NCI-H2196 (cell line): ENCODE data around the gene GLDN.
"Not testable (repeated sequence)": the region's sequence is repeated elsewhere in the genome, so short reads cannot be mapped to it uniquely, and the experiment has no call there.

Experiments used
- DNase-seq: peaks from one replicate; lab custom pipeline; 2025; ENCODE audit not compliant: unreplicated experiment; lab: John Stamatoyannopoulos, UW

GLDN gene

DNA sequence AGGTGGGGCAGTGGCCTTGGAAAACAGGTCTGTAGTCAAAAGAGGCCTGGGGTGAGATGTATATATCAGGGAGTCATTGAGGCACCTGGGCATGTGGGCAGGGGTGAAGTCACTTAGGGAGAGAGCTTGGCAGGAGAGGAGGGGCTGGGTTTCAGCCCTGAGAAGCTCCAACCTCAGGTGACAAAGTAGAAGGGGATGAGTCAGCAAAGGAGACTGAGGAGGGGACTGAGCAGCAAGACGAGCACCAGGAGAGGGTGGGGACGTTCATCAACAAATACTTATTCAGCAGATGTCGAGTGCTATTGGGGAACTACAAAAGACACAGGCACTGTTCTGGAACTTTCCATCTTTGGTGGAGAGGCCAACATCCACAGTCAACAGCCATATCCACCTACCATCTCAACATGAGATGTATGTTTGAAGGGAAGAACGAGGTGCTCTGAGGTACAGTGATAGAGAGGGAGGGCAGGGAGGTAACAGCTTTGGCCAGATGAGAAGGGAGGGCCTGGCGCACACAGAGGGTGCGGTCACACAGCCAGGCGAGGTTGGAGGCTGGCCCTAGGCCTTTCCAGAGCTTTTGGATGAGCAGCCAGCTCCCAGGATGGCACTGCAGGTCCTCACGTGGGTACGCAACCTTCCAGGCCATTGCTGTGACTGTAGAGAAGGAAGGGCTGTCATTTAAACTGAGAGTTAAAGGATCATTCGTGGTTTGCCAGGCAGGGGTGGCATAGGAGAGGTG, 45.7 kb downstream of the GLDN start:
- DNase-seq, result no peak

GRCh38 chr15:51387699-51388041, 46.2 kb downstream of the GLDN start:
- DNase-seq, result no peak

DNA sequence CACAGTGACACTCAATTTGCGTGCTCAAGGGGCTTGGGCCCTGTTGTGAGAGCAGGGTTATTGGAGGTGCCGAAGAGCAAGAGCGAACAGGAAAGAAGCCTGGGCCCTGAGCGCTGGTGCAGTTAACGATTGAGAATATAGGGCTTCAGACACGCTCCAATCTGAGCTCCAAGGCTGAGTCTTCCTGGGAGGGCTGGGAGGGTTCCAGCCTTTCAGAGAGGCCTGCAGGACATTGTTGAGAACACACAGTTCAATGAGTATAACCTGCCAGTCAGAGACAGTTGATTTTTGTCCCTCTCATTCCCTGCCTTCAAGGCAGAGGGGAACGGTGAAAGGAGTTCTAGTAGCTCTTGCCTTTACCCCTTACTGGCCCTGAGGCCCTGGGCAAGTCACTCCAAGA, 47.3 kb downstream of the GLDN start:
- DNase-seq, result no peak

- no peak for DNase-seq
Measured at GRCh38 chr15:51390241-51390965, 48.9 kb downstream of the GLDN start.

- no peak for DNase-seq
Measured at GRCh38 chr15:51390966-51391422, 49.5 kb downstream of the GLDN start.

- DNase-seq, result no peak
Measured at GRCh38 chr15:51396921-51397320, 55.5 kb downstream of the GLDN start.

DNA sequence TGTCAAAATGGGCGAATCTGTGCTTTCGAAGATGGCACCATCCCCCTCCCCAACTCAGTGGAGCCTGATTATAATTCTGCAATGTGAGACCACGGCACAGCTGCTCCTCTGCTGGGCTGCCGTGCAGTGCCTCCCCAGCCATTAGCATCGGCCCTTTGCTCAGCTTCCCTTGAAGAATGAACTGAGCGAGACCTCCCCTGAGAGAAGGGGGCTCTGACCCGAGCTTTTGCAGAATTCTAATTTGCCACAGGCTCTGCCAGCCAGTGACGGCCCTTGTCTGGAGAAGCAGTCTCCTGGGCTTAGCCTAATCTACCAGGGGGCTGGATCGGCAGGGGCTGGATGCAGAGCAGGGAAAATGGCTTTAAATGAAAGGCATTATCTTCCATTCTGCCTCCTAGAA, 57.2 kb downstream of the GLDN start:
- DNase-seq, result no peak

- DNase-seq, result no peak
Measured at GRCh38 chr15:51401051-51401780, 59.8 kb downstream of the GLDN start.

- peak; percentile 2 for DNase-seq
Measured at GRCh38 chr15:51401872-51402517, 60.5 kb downstream of the GLDN start.

DNA sequence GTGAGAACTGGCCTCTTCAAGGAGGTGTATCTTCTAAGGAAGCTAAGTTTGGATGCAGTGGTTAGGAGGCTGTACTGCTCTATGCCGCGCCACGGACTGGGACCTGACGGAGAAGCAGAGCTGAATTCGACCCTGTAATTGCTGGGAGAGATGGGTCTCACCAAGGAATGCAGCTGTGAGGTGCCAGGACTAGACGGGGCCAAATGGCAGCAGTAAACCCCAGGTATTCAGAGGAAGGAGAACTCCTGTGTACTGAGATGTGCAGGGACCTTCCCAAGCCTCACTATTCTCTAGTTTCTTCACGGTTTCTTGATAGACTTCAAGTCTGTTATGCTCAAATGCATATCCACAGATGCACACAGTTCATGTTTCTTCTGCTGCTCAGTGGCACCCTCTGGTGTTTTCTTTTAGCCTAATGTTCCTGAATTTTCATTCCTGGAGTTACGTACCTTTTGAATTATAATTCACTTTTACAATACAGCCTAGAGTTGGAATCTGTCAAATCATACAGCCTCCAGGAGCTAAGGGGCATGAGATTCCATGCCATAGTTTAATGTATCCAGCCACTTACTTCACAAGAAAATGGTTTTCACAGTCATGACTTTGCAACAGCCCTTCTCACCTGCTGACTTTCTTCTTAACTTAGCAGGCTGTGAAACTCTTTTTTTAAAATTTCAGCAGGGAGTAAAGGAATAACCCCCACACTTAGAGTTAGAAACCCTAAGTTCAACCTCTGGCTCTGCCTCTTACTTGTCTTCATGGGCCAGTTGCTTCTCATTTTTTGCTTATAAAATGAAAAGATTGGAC, 61.8 kb downstream of the GLDN start:
- DNase-seq, result peak; percentile 32

GRCh38 chr15:51403946-51404695, 62.7 kb downstream of the GLDN start:
- no peak for DNase-seq

DNA sequence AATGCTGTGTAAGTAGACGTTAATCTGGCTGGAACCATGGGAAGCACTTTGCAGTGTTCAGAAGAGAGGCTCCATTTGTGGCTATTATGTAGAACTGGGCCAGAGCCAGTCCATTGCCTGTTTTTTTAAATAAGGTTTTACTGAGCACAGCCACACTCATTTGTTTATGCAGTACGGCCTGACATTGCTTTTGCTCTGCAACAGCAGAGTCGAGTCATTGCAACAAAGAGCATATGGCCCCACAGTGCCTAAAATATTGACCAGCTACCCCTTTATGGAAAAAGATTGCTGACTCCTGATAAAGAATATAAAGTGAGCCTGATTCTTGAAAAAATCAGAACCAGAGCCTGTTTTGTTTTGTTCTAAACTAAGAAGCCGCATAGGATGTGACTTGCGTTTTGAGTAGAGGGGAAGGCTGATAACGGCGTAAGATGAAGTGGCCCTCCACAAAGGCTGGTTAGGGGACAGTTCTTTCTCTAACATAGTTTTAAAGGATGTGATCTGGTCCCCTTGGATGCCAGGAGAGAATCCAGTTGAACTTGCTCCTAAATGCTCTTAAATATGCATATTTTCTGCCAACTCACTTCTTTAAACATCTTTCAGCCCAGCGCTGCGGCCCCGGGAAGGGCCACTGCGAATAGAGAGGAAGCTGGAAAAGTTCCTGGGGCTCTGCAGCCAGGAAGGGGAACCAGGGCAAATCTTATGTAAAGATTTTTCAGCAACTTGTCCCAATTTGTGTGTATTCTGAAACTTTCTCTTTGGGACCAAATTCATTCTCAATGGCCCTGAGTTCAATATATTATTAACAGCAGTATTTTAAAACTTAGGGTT, 64.5 kb downstream of the GLDN start:
- no peak for DNase-seq

GRCh38 chr15:51414256-51414860, 72.9 kb downstream of the GLDN start:
- no peak for DNase-seq

- no peak for DNase-seq
Measured at GRCh38 chr15:51416129-51416528, 74.7 kb downstream of the GLDN start.

GRCh38 chr15:51423040-51423439, 81.6 kb downstream of the GLDN start:
- not testable (repeated sequence) for DNase-seq

- DNase-seq, result no peak
Measured at GRCh38 chr15:51424780-51425179, 83.3 kb downstream of the GLDN start.

- no peak for DNase-seq
Measured at GRCh38 chr15:51425517-51426040, 84.1 kb downstream of the GLDN start.

DNA sequence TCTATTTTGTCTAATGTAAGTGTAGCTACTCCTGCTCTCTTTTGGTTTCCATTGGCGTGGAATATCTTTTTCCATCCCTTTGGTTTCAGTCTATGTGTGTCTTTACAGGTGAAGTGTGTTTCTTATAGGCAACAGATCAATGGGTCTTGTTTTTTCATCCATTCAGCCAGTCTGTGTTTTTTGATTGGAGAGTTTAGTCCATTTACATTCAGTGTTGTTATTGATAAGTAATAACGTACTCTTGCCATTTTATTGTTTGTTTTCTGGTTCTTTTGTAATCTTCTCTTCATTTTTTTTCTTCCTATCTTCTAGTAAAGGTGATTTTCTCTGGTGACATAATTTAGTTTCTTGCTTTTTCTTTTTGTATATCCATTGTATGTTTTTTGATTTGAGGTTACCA, 97.1 kb downstream of the GLDN start:
- no peak for DNase-seq
